Activated CD4-positive, alpha-beta T cell treated with anti-CD3 and anti-CD28 coated beads, Interleukin-2, amount 10 ng/mL, durations not matched to agents 24 days and 14 days (primary cell): Measurements from ENCODE around the gene DNMT1. TPM values are rescaled to one million over a fixed set of nuclear protein-coding genes. Genes with fewer than 3 reads are reported as not detected.
A peak's percentile ranks its signal among the peaks of the same experiment; 100 is the strongest.

Experiments
- DNase-seq: peaks from one replicate; pipeline ENCODE4 v3.0.0; 2022
- H3K27ac Mint-ChIP-seq: one replicate; pipeline ENCODE4 v1.8.0; 2022; ENCODE audit warnings: mild to moderate bottlenecking, mixed read lengths
- H3K27me3 Mint-ChIP-seq: one replicate; pipeline ENCODE4 v1.8.0; 2022; ENCODE audit warnings: mixed read lengths
- H3K36me3 Mint-ChIP-seq: one replicate; pipeline ENCODE4 v1.8.0; 2022; ENCODE audit warnings: low read depth, mild to moderate bottlenecking, mixed read lengths
- H3K4me1 Mint-ChIP-seq: one replicate; pipeline ENCODE4 v1.8.0; 2021; ENCODE audit warnings: mixed read lengths
- H3K4me3 Mint-ChIP-seq: one replicate; pipeline ENCODE4 v1.8.0; 2022; ENCODE audit warnings: mild to moderate bottlenecking, moderate library complexity, mixed read lengths
- H3K9me3 Mint-ChIP-seq: one replicate; pipeline ENCODE4 v1.8.0; 2021; ENCODE audit warnings: mixed read lengths
- intact Hi-C: fragments of 100-400 bp; cut with micrococcal nuclease; formaldehyde crosslinking; loops from one replicate; pipeline ENCODE4 v1.15.1; 2023
- total RNA-seq: library from RNA; stranded (reverse); gene quantifications from 2 replicates; pipeline ENCODE4 v1.2.3, GENCODE V29; 2022

Gene DNMT1
- total RNA-seq, 1 donor from 2014 or later = 414 TPM

DNA sequence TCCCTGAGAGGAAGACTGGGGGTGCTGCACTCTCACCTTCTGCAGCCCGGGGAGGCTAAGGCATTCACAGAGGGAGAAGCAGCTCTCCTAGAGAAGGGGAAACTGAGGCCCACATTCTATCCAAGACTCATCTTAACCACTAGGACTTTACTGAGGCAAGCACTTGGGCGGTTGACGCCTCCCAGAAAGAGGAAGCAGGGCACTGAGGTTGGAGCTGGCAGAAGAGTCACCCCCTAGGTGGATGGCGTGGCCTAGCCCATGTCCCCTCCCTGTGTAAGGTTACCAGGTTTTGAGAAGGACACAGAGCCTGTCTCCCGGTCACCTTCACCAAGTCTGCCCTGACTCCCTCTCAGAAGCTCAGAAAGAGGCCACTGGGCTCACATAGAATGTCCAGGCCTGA, 33.6 kb upstream of the DNMT1 start:
- Mint-ChIP-seq H3K27ac (no peak overlapping the region), H3K4me1 (peaks cover 14% of the 10 kb centered on the region), H3K4me3 (no peak overlapping the region), H3K27me3 (no peaks in the 10 kb centered on the region), H3K36me3 (peaks cover 3% of the 10 kb centered on the region), H3K9me3 (no peaks in the 10 kb centered on the region)
- no peak for DNase-seq
- intact Hi-C loops = no loop called here

DNA sequence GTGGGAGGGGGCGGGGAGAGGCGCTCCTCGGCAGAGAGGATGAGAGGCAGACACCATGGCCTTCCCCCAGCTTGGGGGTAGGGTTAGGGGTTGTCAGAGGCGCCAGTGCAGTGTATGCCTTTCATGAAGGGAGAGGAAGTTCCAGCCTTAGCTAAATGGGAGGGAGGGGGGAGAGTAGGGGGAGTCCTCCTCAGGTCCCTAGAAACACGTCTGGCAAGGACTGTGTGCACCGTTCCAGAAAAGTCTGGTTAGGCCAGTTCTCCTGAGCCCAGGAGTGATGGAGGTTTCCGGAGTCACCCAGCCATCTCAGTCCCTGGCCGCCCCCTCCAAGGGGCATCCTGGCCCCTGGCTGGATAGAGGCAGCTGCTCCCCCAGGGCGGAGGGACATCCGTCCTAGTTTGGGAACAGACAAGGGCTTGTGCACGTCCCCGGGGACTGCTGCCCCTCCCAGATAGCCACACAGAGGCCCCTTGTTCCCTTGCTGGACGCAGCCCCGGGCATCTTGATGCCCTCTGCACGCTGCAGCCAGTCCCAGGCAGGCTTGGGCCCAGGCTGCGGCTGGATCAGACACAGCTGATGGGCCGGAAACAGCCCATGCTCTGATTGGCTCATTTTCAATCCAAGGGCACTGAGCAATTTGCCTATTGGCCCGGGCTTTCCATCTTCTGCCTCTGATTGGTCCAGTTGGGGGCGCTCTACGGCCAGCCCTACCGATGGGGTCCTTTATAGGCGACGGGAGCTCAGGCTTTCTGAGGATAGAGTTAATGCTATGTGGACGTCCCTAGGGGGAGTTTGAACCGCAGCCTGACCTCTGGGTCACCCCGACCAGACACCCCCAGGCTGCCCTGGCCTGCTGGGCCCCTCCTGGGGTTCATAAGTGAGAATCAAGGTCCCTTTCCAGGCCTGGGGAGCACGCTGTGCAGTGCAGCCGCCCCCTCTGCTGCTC, 32.5 kb upstream of the DNMT1 start:
- Mint-ChIP-seq H3K36me3 (peaks cover 5% of the 10 kb centered on the region), H3K4me1 (peaks cover 16% of the 10 kb centered on the region), H3K9me3 (no peaks in the 10 kb centered on the region), H3K4me3 (no peak overlapping the region), H3K27ac (no peak overlapping the region), H3K27me3 (no peaks in the 10 kb centered on the region)
- no peak for DNase-seq
- intact Hi-C loops = no loop called here

DNA sequence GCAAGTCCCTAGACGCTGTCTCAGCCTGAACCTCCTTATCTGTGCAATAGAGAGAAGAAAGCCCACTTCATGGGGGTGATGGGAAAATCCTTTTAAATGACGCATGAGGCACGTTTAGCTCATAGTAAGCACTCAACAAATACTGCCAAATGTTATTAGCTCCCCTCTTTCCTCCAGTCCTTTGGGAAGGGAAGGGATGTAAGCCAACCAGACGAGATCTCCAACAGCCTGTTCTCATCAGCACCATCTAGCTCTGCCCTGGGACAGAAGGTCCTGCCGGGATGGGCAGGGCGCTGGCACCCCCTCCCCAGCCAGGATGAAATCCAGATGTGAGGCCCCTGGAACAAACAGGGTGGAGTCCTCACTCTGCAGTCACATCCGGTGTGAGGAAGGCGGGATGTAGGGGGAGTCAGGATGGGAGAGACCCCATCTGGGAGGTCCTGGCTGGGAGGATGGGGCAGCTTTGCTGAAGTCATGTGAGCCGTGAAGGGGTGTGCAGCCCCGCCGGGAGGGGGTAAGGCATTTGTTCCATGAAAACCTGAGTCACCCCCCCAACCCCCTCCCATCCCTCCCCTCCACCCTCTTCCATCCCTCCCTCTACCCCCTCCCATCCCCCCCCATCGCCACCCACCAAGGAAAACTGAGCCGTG, 31.7 kb upstream of the DNMT1 start:
- H3K9me3 Mint-ChIP-seq = no peaks in the 10 kb centered on the region
- no peak overlapping the region for H3K4me3 Mint-ChIP-seq
- H3K4me1 Mint-ChIP-seq = peaks cover 14% of the 10 kb centered on the region
- H3K27ac Mint-ChIP-seq = no peak overlapping the region
- DNase-seq = no peak
- intact Hi-C loops = no loop called here
- H3K27me3 Mint-ChIP-seq = no peaks in the 10 kb centered on the region
- H3K36me3 Mint-ChIP-seq = peaks cover 5% of the 10 kb centered on the region

DNA sequence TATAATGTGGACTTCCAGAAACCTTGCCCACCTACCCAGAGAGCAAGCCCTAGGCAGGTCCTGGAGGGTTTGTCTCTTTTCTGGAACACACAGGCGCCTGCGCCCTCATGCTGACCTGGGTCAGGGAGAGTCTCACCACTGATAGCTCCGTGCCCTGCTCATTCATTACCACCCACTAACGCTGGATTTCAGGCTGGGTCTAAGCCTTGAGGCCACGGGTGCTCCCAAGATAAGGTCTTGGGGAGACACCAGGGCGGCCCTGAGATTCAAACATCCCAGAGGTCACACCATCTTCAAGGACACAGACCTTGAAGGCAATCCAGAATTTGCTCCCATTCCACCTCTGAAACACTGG, 31.2 kb upstream of the DNMT1 start:
- peaks cover 14% of the 10 kb centered on the region for H3K4me1 Mint-ChIP-seq
- peaks cover 5% of the 10 kb centered on the region for H3K36me3 Mint-ChIP-seq
- no peaks in the 10 kb centered on the region for H3K9me3 Mint-ChIP-seq
- H3K27ac Mint-ChIP-seq = no peak overlapping the region
- intact Hi-C loops = no loop called here
- H3K27me3 Mint-ChIP-seq = no peaks in the 10 kb centered on the region
- no peak for DNase-seq
- no peak overlapping the region for H3K4me3 Mint-ChIP-seq

DNA sequence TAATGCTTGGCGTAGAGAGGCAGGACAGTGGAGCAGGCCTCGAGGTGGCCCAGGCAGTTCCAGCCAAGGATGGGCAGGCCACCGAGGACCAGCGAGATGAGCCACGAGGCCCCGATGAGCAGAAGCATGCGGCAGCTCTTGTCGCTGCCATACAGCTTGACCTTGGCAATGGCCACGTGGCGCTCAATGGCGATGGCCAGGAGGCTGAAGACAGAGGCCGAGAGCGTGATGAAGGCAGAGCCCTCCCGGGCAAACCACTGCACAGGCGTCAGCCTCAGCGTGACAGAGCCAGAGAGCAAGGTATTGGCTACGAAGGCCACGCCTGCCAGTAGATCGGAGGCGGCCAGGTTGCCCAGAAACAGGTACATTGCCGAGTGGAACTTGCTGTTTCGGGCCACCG, 29.6 kb upstream of the DNMT1 start:
- H3K4me3 Mint-ChIP-seq = no peak overlapping the region
- no peaks in the 10 kb centered on the region for H3K9me3 Mint-ChIP-seq
- peaks cover 5% of the 10 kb centered on the region for H3K36me3 Mint-ChIP-seq
- H3K27me3 Mint-ChIP-seq = no peaks in the 10 kb centered on the region
- no peak for DNase-seq
- no peak overlapping the region for H3K27ac Mint-ChIP-seq
- peaks cover 9% of the 10 kb centered on the region for H3K4me1 Mint-ChIP-seq
- intact Hi-C loops = no loop called here

DNA sequence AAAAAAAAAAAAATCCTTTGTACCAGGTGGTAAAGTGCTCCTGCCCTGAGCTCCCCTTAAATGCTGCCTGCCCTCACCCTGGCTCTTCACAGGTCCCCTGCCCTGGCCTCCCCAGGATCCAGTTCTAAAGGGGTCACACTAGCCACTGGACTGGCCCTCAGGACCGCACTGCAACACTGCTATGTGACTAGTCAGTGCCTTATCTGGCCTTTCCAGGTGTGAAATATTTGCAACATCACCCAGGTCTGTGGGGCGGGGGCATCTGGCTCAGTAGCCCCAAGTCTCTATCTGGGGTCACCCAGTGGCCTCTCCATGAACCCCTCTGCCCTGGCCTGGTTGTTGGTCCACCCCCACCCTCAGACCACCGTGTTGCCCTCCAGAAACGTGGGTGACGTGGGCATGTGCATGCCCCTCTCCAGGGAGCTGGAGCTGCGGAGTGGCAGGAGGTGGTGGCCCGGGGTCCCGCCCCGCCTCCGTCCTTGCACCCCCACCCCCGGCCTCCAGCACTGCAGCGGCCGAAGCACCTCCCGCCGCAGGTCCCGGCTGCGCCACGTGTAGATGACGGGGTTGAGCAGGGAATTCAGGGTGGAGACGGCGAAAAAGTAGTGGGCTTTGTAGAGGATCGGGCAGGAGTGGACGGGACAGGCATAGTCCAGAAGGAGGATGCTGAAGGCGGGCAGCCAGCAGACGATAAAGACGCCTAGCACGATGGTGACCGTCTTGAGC, 28.9 kb upstream of the DNMT1 start:
- no peak overlapping the region for H3K4me3 Mint-ChIP-seq
- peaks cover 10% of the 10 kb centered on the region for H3K4me1 Mint-ChIP-seq
- H3K9me3 Mint-ChIP-seq = no peaks in the 10 kb centered on the region
- no peaks in the 10 kb centered on the region for H3K27me3 Mint-ChIP-seq
- H3K36me3 Mint-ChIP-seq = peaks cover 5% of the 10 kb centered on the region
- no peak overlapping the region for H3K27ac Mint-ChIP-seq
- intact Hi-C loops = no loop called here
- no peak for DNase-seq

DNA sequence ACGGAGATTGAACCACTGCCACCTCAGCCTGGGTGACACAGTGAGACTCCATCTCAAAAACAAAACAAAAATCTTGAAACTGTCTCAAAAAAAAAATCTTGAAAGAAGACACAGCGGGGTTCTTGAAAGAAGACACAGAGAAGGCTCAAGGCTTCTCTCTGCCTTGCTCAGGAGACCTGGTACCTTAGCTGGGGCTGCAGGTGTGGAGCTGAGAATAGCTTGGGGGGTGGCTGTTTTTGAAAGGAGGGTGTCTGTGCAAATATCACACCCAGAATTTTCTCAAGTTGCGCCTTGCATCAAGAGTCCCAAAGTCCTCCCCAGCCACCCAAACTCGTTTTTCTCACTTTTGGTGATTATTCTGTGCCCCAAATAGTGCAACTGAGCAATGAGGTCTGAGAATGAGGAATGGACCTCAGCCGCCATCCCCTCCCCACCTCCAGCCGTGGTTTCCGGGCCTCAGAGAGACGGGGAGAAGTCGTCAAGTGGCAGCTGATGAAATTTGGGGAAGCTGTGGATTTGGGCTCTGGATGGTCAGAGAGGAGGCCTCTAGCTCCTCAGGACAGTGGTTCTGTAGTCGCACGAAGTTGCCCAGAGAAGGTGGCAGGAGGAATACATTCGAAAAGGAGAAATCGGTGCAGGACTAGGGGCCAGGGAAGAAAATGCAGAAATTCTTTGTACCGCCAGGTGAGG, 27.6 kb upstream of the DNMT1 start:
- peaks cover 10% of the 10 kb centered on the region for H3K4me1 Mint-ChIP-seq
- H3K4me3 Mint-ChIP-seq = no peak overlapping the region
- DNase-seq = no peak
- no peaks in the 10 kb centered on the region for H3K9me3 Mint-ChIP-seq
- peaks cover 5% of the 10 kb centered on the region for H3K36me3 Mint-ChIP-seq
- H3K27ac Mint-ChIP-seq = no peak overlapping the region
- H3K27me3 Mint-ChIP-seq = no peaks in the 10 kb centered on the region
- intact Hi-C loops = no loop called here

DNA sequence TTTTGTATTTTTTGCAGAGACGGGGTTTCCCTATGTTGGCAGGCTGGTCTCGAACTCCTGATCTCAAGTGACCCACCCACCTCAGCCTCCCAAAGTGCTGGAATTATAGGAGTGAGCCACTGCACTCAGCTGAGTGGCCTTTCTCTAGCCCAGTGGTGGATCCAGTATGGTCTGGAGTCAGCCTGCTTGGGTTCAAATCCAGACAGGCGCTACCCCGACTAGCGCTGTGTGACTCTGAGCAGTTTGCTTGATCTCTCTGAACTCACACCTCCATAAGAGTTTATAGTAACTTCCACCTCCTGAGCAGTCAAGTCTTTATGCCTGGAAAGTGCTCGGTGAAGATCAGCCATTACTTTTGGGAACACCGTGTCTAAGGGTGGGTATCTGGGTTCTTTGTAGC, 25.9 kb upstream of the DNMT1 start:
- Mint-ChIP-seq H3K36me3 (peaks cover 5% of the 10 kb centered on the region), H3K4me3 (no peak overlapping the region), H3K9me3 (no peaks in the 10 kb centered on the region), H3K27ac (no peak overlapping the region), H3K27me3 (no peaks in the 10 kb centered on the region), H3K4me1 (peaks cover 10% of the 10 kb centered on the region)
- DNase-seq = no peak
- intact Hi-C loops = no loop called here

DNA sequence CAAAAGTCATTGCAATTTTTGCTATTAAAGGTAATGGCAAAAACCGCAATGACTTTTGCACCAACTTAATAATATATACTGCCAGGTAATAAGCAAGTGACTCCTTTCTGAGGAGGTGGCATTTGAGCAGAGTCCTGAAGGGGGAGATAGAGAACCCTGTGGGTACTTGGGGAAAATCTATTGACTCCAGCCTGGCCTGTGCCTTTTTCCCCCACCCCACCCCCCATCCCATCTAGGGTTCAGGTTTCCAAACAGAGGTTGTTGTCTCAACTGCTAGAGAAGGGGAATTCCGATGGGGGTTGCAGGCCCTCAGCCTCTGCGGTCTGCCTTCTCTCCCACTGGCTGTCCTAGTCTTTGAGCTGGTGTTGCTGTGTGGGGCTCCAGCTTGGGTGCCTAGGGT, 24.9 kb upstream of the DNMT1 start:
- Mint-ChIP-seq H3K36me3 (peaks cover 5% of the 10 kb centered on the region), H3K4me1 (peaks cover 7% of the 10 kb centered on the region), H3K27ac (no peak overlapping the region), H3K9me3 (no peaks in the 10 kb centered on the region), H3K27me3 (no peaks in the 10 kb centered on the region), H3K4me3 (no peak overlapping the region)
- intact Hi-C loops = loop anchor here (5.0 kb wide), 1 partner anchor 33 kb away; the partner anchor contains the start of gene MRPL4
- peak; percentile 72 for DNase-seq

DNA sequence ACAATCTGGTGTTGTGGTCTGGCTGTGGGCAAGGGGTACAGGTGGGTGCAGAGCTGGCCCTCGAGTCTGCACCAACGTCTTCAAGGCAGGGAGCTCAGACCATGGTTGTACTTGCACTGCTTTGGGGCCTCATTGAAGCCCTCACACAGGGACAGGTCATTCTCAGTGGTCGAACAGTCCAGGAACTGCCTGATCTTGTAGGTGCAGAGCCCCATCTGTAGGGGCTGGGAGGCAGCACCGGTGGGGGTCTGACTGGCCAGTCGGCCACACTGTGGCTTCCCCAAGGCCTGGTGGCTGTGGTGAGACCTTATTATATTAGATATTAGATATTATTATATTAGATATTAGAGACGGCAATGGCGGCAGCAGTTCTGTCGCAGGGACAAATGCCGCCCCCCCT, 22.3 kb upstream of the DNMT1 start:
- Mint-ChIP-seq H3K9me3 (no peaks in the 10 kb centered on the region), H3K4me3 (no peak overlapping the region), H3K27me3 (no peaks in the 10 kb centered on the region), H3K4me1 (peaks cover 2% of the 10 kb centered on the region), H3K27ac (no peak overlapping the region), H3K36me3 (no peaks in the 10 kb centered on the region)
- DNase-seq = no peak
- intact Hi-C loops = loop anchor here (5.0 kb wide), 1 partner anchor 35 kb away; the partner anchor contains the start of gene MRPL4

DNA sequence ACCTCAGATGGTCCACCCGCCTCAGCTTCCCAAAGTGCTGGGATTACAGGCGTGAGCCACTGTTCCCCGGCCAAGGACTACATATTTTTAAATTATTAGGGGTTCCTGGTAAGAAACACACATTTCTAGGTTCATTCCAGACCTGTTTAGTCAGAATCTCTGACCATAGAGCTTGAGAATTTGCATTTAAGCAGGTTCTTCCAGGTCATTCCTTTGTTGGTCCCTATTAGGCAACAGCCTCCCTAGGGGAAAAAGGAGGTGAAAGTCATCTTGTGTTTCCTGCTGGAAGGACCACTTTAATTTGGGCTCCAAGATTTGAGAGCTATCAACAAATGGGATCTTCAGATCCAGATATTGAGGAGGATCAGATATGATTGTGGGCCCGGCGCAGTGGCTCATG, 20.0 kb upstream of the DNMT1 start:
- no peak overlapping the region for H3K27ac Mint-ChIP-seq
- peaks cover 2% of the 10 kb centered on the region for H3K4me1 Mint-ChIP-seq
- no peak for DNase-seq
- intact Hi-C loops = loop anchor here (5.0 kb wide), 1 partner anchor 38 kb away; the partner anchor contains the start of gene MRPL4
- H3K36me3 Mint-ChIP-seq = no peaks in the 10 kb centered on the region
- H3K27me3 Mint-ChIP-seq = peaks cover 2% of the 10 kb centered on the region
- no peak overlapping the region for H3K4me3 Mint-ChIP-seq
- H3K9me3 Mint-ChIP-seq = no peaks in the 10 kb centered on the region

DNA sequence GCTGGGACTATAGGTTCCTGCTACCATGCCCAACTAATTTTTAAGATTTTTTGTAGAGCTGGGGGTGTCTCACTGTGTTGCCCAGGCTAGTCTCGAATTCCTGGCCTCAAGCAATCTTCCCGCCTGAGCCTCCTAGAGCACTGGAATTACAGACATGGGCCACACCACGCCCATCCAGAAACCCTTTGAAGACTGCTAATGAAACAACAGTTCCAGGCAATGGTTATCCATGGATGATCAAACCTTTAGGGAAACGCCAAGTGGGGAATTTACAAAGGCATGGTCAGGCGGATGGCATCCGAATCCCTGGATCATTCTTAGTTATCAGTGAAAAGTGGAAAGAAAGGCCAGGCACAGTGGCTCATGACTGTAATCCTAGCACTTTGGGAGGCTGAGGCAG, 16.9 kb upstream of the DNMT1 start:
- Mint-ChIP-seq H3K36me3 (no peaks in the 10 kb centered on the region), H3K4me3 (no peak overlapping the region), H3K9me3 (peaks cover 6% of the 10 kb centered on the region), H3K27ac (no peak overlapping the region), H3K27me3 (peaks cover 2% of the 10 kb centered on the region), H3K4me1 (no peaks in the 10 kb centered on the region)
- intact Hi-C loops = no loop called here
- DNase-seq = no peak

DNA sequence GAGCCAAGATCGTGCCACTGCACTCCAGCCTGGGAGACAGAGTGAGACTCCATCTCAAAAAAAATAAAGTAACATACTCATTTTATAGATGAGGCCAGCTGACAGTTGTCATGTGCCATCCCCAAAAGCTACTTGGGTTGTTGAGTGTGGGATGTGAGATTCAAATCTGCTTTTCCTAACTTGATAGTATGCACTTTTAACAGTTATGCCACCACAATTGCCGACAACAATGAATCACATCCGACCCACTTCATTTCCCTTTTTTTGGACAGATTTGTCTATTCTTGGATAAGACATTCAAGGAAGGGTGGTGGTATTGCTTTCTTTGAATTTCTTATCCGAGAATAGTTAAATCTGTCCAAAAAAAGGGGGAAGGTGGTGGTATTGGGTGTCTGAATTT, 16.3 kb upstream of the DNMT1 start:
- peaks cover 6% of the 10 kb centered on the region for H3K9me3 Mint-ChIP-seq
- no peak for DNase-seq
- H3K27me3 Mint-ChIP-seq = peaks cover 2% of the 10 kb centered on the region
- H3K4me3 Mint-ChIP-seq = no peak overlapping the region
- H3K36me3 Mint-ChIP-seq = no peaks in the 10 kb centered on the region
- no peaks in the 10 kb centered on the region for H3K4me1 Mint-ChIP-seq
- no peak overlapping the region for H3K27ac Mint-ChIP-seq
- intact Hi-C loops = no loop called here
